ENCODE measurements around the gene TIFAB.

DNA sequence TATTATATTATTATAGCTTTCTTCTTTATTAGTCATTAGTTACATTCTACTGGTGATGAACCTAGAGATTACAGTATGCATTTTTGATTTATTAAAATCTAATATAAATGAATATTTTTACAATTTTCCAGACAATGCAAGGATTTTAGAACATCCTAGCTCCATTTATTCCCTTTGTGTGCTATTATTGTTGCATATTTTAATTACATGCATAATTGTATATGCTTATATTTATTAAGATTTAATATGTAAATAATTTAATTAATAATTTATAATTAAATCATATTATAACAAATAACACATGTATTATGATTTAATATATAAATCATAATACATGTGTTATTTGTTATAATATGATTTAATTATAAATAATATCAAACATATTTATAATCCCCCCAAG lies 29.7 kb downstream of the TIFAB start:
- TF ChIP-seq POLR2A (IDR thresholded peaks at IDR 0.05) (no peak), POLR2AphosphoS5 (IDR thresholded peaks at IDR 0.05; ENCODE audit: insufficient read depth in 1 of 2, low read depth in 1 of 2) (no peak)
- TF ChIP-seq, protein P1, sequence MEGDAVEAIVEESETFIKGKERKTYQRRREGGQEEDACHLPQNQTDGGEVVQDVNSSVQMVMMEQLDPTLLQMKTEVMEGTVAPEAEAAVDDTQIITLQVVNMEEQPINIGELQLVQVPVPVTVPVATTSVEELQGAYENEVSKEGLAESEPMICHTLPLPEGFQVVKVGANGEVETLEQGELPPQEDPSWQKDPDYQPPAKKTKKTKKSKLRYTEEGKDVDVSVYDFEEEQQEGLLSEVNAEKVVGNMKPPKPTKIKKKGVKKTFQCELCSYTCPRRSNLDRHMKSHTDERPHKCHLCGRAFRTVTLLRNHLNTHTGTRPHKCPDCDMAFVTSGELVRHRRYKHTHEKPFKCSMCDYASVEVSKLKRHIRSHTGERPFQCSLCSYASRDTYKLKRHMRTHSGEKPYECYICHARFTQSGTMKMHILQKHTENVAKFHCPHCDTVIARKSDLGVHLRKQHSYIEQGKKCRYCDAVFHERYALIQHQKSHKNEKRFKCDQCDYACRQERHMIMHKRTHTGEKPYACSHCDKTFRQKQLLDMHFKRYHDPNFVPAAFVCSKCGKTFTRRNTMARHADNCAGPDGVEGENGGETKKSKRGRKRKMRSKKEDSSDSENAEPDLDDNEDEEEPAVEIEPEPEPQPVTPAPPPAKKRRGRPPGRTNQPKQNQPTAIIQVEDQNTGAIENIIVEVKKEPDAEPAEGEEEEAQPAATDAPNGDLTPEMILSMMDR (IDR thresholded peaks at IDR 0.05), result no peak
